Lower lobe of right lung (tissue), 2 donors: ENCODE data around the gene CDC20B. TPM values are rescaled to one million over a fixed set of nuclear protein-coding genes. Genes with fewer than 3 reads are reported as not detected.
A peak's percentile ranks its signal among the peaks of the same experiment; 100 is the strongest.

Source experiments
- ATAC-seq, 2 donors: fragments of 200-7000 bp; cut with Tn5 transposase; one replicate each; pipeline ENCODE4 v1.9.1; 2020 to 2022; ENCODE audit warnings: mild to moderate bottlenecking in 2 of 2, moderate library complexity in 2 of 2
- DNase-seq: peaks from one replicate; pipeline ENCODE4 v3.0.0-alpha.2; 2020
- H3K27ac ChIP-seq: fragments of 200-600 bp; one replicate; pipeline ENCODE4 v1.8.0; 2022
- H3K27me3 ChIP-seq: fragments of 200-600 bp; one replicate; pipeline ENCODE4 v1.8.0; 2022; ENCODE audit warnings: low read depth
- H3K36me3 ChIP-seq: fragments of 200-600 bp; one replicate; pipeline ENCODE4 v1.8.0; 2022; ENCODE audit warnings: mild to moderate bottlenecking
- H3K4me1 ChIP-seq: fragments of 200-600 bp; one replicate; pipeline ENCODE4 v1.8.0; 2022
- H3K4me3 ChIP-seq: fragments of 200-600 bp; one replicate; pipeline ENCODE4 v1.8.0; 2022; ENCODE audit warnings: mild to moderate bottlenecking
- H3K9me3 ChIP-seq: fragments of 200-600 bp; one replicate; pipeline ENCODE4 v1.8.0; 2022
- CTCF ChIP-seq: fragments of 200-600 bp; IDR thresholded peaks from one replicate; pipeline ENCODE4 v1.8.0; 2022; ENCODE audit warnings: antibody characterized with exemption, mild to moderate bottlenecking
- intact Hi-C: fragments of 100-400 bp; cut with DNase I; formaldehyde crosslinking; loops from one replicate; pipeline ENCODE4 v1.11.0; 2022
- total RNA-seq: library from RNA; stranded (reverse); fragmentation: NEBNext Ultra II Directional; extraction: Animal tissue kit (Norgen Biotek cat#: 25700); gene quantifications from one replicate; pipeline ENCODE4 v1.2.1, GENCODE V29; 2021
- donor health status: DM: no; HTN: yes; CAD: no; lungs with severe emphysema.

Gene CDC20B
- total RNA-seq, 1 donor from 2014 or later, result 0.24 TPM

GRCh38 chr5:55218967-55219366 lies 46.0 kb upstream of the CDC20B start:
- no peak overlapping the region for H3K4me3 ChIP-seq
- H3K4me1 ChIP-seq, result peaks cover 7% of the 10 kb centered on the region
- no peaks in the 10 kb centered on the region for H3K36me3 ChIP-seq
- ATAC-seq (peak; percentile 81 to 88), DNase-seq (peak; percentile 90)
- H3K27ac ChIP-seq, result no peak overlapping the region
- H3K9me3 ChIP-seq, result no peaks in the 10 kb centered on the region
- TF ChIP-seq CTCF, result no peak
- intact Hi-C loops, result no loop called here
- peaks cover 50% of the 10 kb centered on the region for H3K27me3 ChIP-seq

- Histone ChIP-seq H3K4me1 (no peaks in the 10 kb centered on the region), H3K27me3 (no peaks in the 10 kb centered on the region), H3K9me3 (no peaks in the 10 kb centered on the region), H3K4me3 (no peak overlapping the region), H3K27ac (no peak overlapping the region), H3K36me3 (no peaks in the 10 kb centered on the region)
- TF ChIP-seq CTCF, result no peak
- DNase-seq (no peak), ATAC-seq (no peak)
- intact Hi-C loops, result no loop called here
Measured at GRCh38 chr5:55211184-55211874, 38.4 kb upstream of the CDC20B start.

GRCh38 chr5:55205001-55205400 lies 32.0 kb upstream of the CDC20B start:
- H3K36me3 ChIP-seq, result no peaks in the 10 kb centered on the region
- intact Hi-C loops, result no loop called here
- ATAC-seq (no peak), DNase-seq (no peak)
- no peak overlapping the region for H3K4me3 ChIP-seq
- no peak overlapping the region for H3K27ac ChIP-seq
- no peaks in the 10 kb centered on the region for H3K4me1 ChIP-seq
- H3K9me3 ChIP-seq, result no peaks in the 10 kb centered on the region
- peaks cover under 1% of the 10 kb centered on the region for H3K27me3 ChIP-seq
- TF ChIP-seq CTCF, result no peak

- DNase-seq, result no peak
- no peak for ATAC-seq
- H3K4me1 ChIP-seq, result no peaks in the 10 kb centered on the region
- H3K36me3 ChIP-seq, result no peaks in the 10 kb centered on the region
- no peaks in the 10 kb centered on the region for H3K9me3 ChIP-seq
- H3K27me3 ChIP-seq, result peaks cover 82% of the 10 kb centered on the region
- intact Hi-C loops, result no loop called here
- H3K27ac ChIP-seq, result no peak overlapping the region
- no peak overlapping the region for H3K4me3 ChIP-seq
- TF ChIP-seq CTCF, result no peak
Measured at GRCh38 chr5:55191165-55191564, 18.2 kb upstream of the CDC20B start.

- H3K27ac ChIP-seq, result no peak overlapping the region
- H3K4me1 ChIP-seq, result no peaks in the 10 kb centered on the region
- DNase-seq (no peak), ATAC-seq (no peak)
- peaks cover 82% of the 10 kb centered on the region for H3K27me3 ChIP-seq
- no peaks in the 10 kb centered on the region for H3K36me3 ChIP-seq
- intact Hi-C loops, result no loop called here
- TF ChIP-seq CTCF, result no peak
- no peaks in the 10 kb centered on the region for H3K9me3 ChIP-seq
- no peak overlapping the region for H3K4me3 ChIP-seq
Measured at GRCh38 chr5:55188656-55189540, 15.9 kb upstream of the CDC20B start.
